OCI-LY7 (cell line): Measurements from ENCODE around the gene AMPH. TPM values are rescaled to one million over a fixed set of nuclear protein-coding genes. Genes with fewer than 3 reads are reported as not detected.
A peak's percentile ranks its signal among the peaks of the same experiment; 100 is the strongest.

Source experiments
- BruUV-seq: library from RNA; stranded (reverse); fragments of 400-500 nt; replicated peaks from 2 replicates; lab custom pipeline; 2021; lab: Mats Ljungman, UMichigan
- CTCF ChIA-PET: fragments of 300-600 bp; sonication (Branson Sonifier 250); formaldehyde crosslinking; loops from one replicate; lab custom pipeline; 2022; ENCODE audit warnings: antibody characterized with exemption; ENCODE audit not compliant: unreplicated experiment; lab: Charles Lee
- POLR2A ChIA-PET: fragments of 300-600 bp; sonication (Branson Sonifier 250); formaldehyde crosslinking; loops from one replicate; lab custom pipeline; 2022; ENCODE audit warnings: antibody characterized with exemption; lab: Charles Lee
- DNase-seq: peaks from one replicate; pipeline ENCODE4 v3.0.0-alpha.2; 2015; ENCODE audit warnings: low spot score
- H2AFZ ChIP-seq: fragments of 200-600 bp; sonication (generic), shearing (Covaris generic); 2 replicates; pipeline ENCODE4 v1.6.1; 2014; ENCODE audit warnings: mild to moderate bottlenecking, antibody characterized with exemption, low read length, moderate library complexity
- H3K27ac ChIP-seq: fragments of 200-600 bp; sonication (generic); 2 replicates; pipeline ENCODE4 v1.5.1; 2014; ENCODE audit warnings: mixed run types, low read depth, mild to moderate bottlenecking, moderate library complexity, low read length, inconsistent platforms; ENCODE audit not compliant: poor library complexity, severe bottlenecking
- H3K36me3 ChIP-seq: fragments of 200-600 bp; sonication (generic); 2 replicates; pipeline ENCODE4 v1.6.1; 2014; ENCODE audit warnings: mild to moderate bottlenecking, antibody characterized with exemption, low read length, moderate library complexity, mixed read lengths; ENCODE audit not compliant: insufficient read depth
- H3K4me1 ChIP-seq: fragments of 200-600 bp; sonication (generic); 2 replicates; pipeline ENCODE4 v1.5.1; 2014; ENCODE audit warnings: mild to moderate bottlenecking, low read length; ENCODE audit not compliant: insufficient read depth, poor library complexity, severe bottlenecking
- H3K4me2 ChIP-seq: fragments of 200-600 bp; sonication (generic); 2 replicates; pipeline ENCODE4 v1.6.1; 2014; ENCODE audit warnings: mild to moderate bottlenecking, low read length
- H3K4me3 ChIP-seq: fragments of 200-600 bp; sonication (generic); 2 replicates; pipeline ENCODE4 v1.5.1; 2014; ENCODE audit warnings: mild to moderate bottlenecking, low read depth, low read length; ENCODE audit not compliant: poor library complexity, severe bottlenecking
- H3K79me2 ChIP-seq: fragments of 200-600 bp; sonication (generic); 2 replicates; pipeline ENCODE4 v1.6.1; 2016; ENCODE audit warnings: low read depth, mild to moderate bottlenecking, low read length, moderate library complexity, mixed read lengths; ENCODE audit not compliant: insufficient read depth
- H3K9me2 ChIP-seq: fragments of 200-600 bp; sonication (generic); 2 replicates; pipeline ENCODE4 v1.6.1; 2016; ENCODE audit warnings: mild to moderate bottlenecking, low read length, mixed read lengths; ENCODE audit not compliant: insufficient read depth
- H3K9me3 ChIP-seq: fragments of 200-600 bp; sonication (generic); 2 replicates; pipeline ENCODE4 v1.6.1; 2014; ENCODE audit warnings: mild to moderate bottlenecking, mixed run types, low read length, mixed read lengths
- H4K20me1 ChIP-seq: fragments of 200-600 bp; sonication (generic); 2 replicates; pipeline ENCODE4 v1.6.1; 2014; ENCODE audit warnings: mild to moderate bottlenecking, antibody characterized with exemption, low read length, moderate library complexity, mixed read lengths; ENCODE audit not compliant: insufficient read depth
- EZH2phosphoT487 ChIP-seq: fragments of 200-600 bp; sonication (generic); IDR thresholded peaks from 2 replicates; pipeline ENCODE4 v1.6.1; 2018; ENCODE audit warnings: low read depth, borderline replicate concordance, mild to moderate bottlenecking, mixed run types, antibody characterized with exemption, low read length, moderate library complexity, mixed read lengths
- intact Hi-C: fragments of 100-400 bp; cut with micrococcal nuclease; formaldehyde crosslinking; loops from one replicate; pipeline ENCODE4 v1.10.0; 2022; ENCODE audit not compliant: unreplicated experiment
- total RNA-seq, 2 experiments: library from RNA; depleted of rRNA in 1 of 2; stranded (reverse); fragments of >200 nt in 1 of 2; shearing (Covaris generic) in 1 of 2; gene quantifications; 2 replicates each; pipeline ENCODE4 v1.2.3, GENCODE V29; 2014 to 2022
- TF ChIP-seq, protein P1 (sequence below): fragments of 200-600 bp; sonication (generic); conservative IDR thresholded peaks from 2 replicates; pipeline ENCODE4 v1.5.1; 2014; ENCODE audit warnings: mild to moderate bottlenecking, antibody characterized with exemption, low read length, moderate library complexity, mixed read lengths

The AMPH gene
- total RNA-seq, 2 experiments from 2014 or later, result not detected

DNA sequence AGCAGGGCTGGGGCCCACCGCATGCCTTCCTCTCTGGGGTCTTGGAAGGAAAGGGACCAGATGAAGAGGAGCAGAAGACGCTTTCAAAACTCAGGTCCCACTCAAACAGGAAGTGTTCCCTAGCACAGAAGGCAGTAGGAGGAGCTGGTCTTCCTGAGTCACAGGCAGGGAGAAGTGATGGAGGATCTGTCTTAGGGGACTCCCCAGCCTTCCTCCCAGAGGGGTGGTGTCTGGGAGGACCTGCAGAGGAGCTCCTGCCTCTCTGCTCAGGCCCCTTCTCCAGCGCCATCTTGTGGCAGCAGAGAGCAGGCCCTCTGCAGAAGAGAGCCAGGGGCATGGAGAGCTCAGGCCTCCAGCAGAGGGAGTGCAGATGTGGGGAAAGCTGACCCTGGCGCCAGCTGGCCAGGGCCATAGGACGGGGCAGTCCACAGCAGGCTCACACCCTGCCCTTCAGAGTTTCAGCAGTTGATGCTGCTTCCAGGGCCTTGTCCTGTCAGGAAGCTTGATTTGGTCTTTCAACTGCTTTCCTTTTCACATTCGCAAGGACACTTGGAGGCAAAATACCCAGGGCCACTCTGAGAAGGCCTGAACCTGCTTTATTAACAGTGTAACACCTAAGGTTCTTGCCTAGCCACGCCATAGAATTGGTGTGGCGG is 295.6 kb downstream of the AMPH start:
- peak overlapping the region; percentile 68; the same call in 1 of the 2 replicates for H2AFZ ChIP-seq
- BruUV-seq, result no TSS peak

DNA sequence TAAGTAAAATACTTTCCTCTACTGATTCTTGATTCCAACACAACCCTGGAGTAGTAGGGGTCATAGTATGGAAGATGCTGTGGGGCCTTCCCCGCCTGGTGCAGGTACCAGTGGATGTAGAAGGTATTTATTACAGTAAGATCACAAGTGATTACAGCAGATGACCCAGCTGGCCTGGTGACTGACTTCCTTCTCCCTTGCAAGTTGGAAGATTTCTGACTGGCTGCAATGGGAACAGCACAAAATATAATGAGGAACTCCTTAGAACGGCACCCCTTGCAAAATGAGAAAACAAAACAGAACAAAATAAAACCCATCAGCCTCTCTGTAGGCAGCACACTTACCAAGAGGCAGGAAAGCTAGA is 296.1 kb downstream of the AMPH start:
- DNase-seq, result no peak
- CTCF ChIA-PET, result interaction anchor here (0.6 to 1.9 kb wide), 15 partner anchors 9 to 1596 kb away, joined by 3 to 23 read pairs (median 4); partner anchors contain the start of gene STARD3NL
- intact Hi-C loops, result loop anchor here (1.0 to 5.0 kb wide), 2 partner anchors 120 to 228 kb away; no protein-coding TSS in a partner anchor
- no TSS peak for BruUV-seq
- no peak overlapping the region for H3K4me3 ChIP-seq
- no peaks in the 10 kb centered on the region for H3K36me3 ChIP-seq
- TF ChIP-seq, protein P1, sequence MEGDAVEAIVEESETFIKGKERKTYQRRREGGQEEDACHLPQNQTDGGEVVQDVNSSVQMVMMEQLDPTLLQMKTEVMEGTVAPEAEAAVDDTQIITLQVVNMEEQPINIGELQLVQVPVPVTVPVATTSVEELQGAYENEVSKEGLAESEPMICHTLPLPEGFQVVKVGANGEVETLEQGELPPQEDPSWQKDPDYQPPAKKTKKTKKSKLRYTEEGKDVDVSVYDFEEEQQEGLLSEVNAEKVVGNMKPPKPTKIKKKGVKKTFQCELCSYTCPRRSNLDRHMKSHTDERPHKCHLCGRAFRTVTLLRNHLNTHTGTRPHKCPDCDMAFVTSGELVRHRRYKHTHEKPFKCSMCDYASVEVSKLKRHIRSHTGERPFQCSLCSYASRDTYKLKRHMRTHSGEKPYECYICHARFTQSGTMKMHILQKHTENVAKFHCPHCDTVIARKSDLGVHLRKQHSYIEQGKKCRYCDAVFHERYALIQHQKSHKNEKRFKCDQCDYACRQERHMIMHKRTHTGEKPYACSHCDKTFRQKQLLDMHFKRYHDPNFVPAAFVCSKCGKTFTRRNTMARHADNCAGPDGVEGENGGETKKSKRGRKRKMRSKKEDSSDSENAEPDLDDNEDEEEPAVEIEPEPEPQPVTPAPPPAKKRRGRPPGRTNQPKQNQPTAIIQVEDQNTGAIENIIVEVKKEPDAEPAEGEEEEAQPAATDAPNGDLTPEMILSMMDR, result no peak
- TF ChIP-seq EZH2phosphoT487, result no peak
- no peaks in the 10 kb centered on the region for H3K9me3 ChIP-seq
- H3K4me1 ChIP-seq, result peaks cover 29% of the 10 kb centered on the region
- POLR2A ChIA-PET, result interaction anchor here (0.6 to 2.3 kb wide), 7 partner anchors 10 to 227 kb away, joined by 3 to 12 read pairs (median 4); no protein-coding TSS in a partner anchor
- no peaks in the 10 kb centered on the region for H4K20me1 ChIP-seq
- H3K79me2 ChIP-seq, result no peaks in the 10 kb centered on the region
- H3K27ac ChIP-seq, result no peak overlapping the region
- H2AFZ ChIP-seq, result peak overlapping the region; percentile 68; the same call in 1 of the 2 replicates
- no peaks in the 10 kb centered on the region for H3K9me2 ChIP-seq
- peak overlapping the region; percentile 11; the same call in 1 of the 2 replicates for H3K4me2 ChIP-seq

More for the DNA sequence above, 295.6 kb downstream of the AMPH start:
- peak; percentile 86 for DNase-seq
- no peaks in the 10 kb centered on the region for H3K36me3 ChIP-seq
- peaks cover 32% of the 10 kb centered on the region for H3K4me1 ChIP-seq
- H3K27ac ChIP-seq, result no peak overlapping the region
- CTCF ChIA-PET, result interaction anchor here (0.6 to 1.9 kb wide), 17 partner anchors 9 to 226 kb away, joined by 3 to 23 read pairs (median 4); partner anchors contain the start of gene STARD3NL
- no peak overlapping the region for H3K4me3 ChIP-seq
- H3K79me2 ChIP-seq, result no peaks in the 10 kb centered on the region
- peak overlapping the region; percentile 11; the same call in 1 of the 2 replicates for H3K4me2 ChIP-seq
- no peaks in the 10 kb centered on the region for H4K20me1 ChIP-seq
- H3K9me3 ChIP-seq, result no peaks in the 10 kb centered on the region
- H3K9me2 ChIP-seq, result no peaks in the 10 kb centered on the region
- intact Hi-C loops, result loop anchor here (1.0 to 5.0 kb wide), 2 partner anchors 120 to 228 kb away; no protein-coding TSS in a partner anchor
- TF ChIP-seq EZH2phosphoT487, result no peak
- TF ChIP-seq, protein P1, result peak; percentile 95
- POLR2A ChIA-PET, result interaction anchor here (0.6 to 2.3 kb wide), 7 partner anchors 9 to 228 kb away, joined by 3 to 12 read pairs (median 4); no protein-coding TSS in a partner anchor
